T-helper 9 cell (primary cell): ENCODE results near the gene NUDCD3.
"Not testable (repeated sequence)": the region's sequence is repeated elsewhere in the genome, so short reads cannot be mapped to it uniquely, and the experiment has no call there.

Experiments
- DNase-seq: peaks from one replicate; pipeline ENCODE4 v3.0.0-alpha.2; 2020

NUDCD3 gene

GRCh38 chr7:44441079-44441478 is 49.4 kb downstream of the NUDCD3 start:
- no peak for DNase-seq

DNA sequence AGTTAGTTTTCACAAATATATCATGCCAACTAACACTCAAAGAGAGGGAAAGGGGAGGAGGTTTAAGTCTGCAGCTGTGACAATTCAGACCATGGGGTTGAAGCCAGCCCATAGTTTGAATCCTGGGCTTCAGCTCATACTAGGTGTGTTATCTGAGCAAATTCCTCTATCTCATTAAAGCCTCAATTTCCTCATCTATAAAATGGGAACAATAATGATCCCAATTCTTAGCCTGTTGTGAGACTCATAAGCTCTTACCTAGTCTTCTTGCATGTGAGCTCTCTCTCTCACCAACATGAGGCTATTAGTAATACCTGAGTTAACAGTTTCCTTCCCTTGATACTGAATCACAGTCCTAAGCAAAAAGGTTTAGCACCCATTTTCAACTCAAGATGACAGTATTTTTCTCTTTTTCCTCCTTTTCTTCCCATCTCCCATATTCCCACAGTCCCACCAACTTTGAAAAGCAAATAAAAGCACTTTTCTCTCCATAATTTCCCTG is 49.8 kb downstream of the NUDCD3 start:
- no peak for DNase-seq

DNA sequence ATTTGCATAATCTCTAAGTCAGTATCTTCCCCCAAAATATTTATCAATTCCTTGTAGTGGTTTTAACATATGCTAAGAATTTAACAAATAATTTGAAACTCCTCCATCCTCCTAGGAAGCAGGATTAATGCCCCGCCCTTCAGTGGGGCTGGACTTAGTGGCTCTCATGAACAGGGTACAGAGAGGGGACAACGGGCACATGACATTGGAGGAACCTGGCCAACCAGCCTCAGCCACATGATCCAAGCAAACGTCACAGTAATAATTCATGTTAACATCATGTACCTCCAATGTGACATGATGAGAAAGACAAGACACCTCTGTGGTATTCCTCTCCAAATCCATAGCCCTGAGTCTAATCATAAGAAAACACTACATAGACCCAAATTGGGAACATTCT is 50.5 kb downstream of the NUDCD3 start:
- no peak for DNase-seq

- DNase-seq = no peak
These were observed 51.6 kb downstream of the NUDCD3 start for GRCh38 chr7:44438816-44439215.

GRCh38 chr7:44434201-44434600 is 56.3 kb downstream of the NUDCD3 start:
- no peak for DNase-seq

GRCh38 chr7:44433255-44434022 is 57.0 kb downstream of the NUDCD3 start:
- no peak for DNase-seq

DNA sequence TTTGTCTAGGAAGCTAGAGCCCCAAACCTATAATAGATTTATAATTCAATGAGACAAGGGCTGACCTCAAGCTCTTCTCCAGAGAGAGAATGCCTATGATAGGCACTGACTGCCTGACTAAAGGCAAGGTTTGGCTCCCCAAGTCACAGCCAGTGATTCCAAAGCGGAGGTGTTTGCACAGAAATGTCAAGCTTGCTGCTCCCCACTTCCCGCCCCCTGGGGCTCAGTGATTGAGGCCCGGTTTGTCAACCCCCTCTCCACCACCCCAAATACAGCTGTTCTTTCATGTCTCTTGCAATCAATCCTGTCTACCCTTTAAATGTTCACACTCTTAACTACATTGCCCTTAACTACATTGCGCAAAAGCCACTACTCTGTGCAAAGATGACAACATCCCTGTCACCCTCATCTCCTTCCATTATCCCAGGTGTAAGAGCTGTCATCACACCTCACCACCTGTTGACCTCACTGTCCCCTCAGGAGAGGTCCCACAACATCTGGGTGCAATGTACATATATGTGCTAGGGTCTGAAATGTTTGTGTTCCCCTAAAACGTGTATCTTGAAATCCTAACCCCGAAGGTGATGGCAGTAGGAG is 58.0 kb downstream of the NUDCD3 start:
- no peak for DNase-seq

DNA sequence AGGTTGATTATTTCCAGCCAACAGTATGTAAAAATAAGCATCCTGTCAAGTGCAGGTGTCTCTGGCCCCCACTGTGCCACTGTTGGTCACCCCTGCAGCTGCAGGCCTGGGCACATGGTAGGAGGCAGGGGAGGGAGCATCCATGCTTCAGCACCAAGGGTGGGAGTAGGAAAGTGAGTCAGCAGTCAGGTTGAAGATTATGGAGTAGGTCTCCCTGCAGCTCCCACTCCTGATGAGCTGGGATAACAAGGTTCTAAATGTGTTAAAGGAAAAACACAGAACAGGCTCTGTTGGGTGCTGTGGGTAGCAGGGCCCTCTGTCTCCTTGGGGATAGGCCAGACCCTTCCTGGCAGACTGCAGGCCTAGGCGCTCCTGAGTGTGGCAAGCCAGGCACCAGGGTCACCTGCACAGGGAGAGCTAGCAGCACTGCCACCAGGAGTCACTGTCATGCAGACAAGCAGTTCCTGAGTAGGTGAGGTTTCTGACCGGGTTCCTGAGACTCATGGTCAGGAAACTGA is 59.3 kb downstream of the NUDCD3 start:
- no peak for DNase-seq

DNA sequence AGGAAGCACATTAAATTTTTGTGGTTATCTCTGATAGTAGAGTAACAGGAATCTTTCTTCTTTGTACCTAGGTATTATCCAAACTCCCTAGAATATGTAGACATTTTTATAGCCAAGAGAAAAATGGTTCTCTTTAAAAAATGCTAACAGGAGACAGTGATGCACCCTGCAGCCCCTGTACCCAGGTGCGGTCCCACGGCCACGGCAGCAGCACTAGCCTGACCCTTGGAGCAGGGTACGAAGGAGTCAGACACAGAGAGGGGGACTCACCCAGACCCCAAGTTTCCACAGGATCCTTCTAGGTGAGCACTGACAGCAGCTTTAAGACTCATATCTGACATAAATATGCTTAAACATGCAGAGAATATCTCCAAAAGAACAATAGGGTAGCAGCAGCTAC is 60.4 kb downstream of the NUDCD3 start:
- DNase-seq = no peak

GRCh38 chr7:44424762-44425161 is 65.7 kb downstream of the NUDCD3 start:
- not testable (repeated sequence) for DNase-seq

- DNase-seq = no peak
These were observed 73.5 kb downstream of the NUDCD3 start for GRCh38 chr7:44416941-44417340.

DNA sequence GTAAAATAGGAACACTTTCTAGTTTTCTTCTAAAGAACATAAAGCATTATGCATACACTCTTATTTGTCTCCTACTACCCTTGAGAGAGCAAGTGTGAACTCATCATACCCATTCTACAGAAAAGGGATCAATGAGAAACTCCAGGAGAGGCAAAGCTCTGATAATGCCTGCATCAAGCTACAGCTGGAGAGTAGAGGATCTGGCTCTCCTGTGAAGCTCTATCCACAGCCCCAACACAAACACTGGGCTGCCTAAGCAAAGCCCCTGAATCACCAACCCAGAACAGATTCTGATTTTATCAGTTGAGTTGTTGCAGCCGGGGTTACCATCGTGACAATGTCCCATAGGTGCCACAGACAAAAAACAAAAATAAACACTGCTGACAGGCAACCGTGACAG is 74.9 kb downstream of the NUDCD3 start:
- no peak for DNase-seq

DNA sequence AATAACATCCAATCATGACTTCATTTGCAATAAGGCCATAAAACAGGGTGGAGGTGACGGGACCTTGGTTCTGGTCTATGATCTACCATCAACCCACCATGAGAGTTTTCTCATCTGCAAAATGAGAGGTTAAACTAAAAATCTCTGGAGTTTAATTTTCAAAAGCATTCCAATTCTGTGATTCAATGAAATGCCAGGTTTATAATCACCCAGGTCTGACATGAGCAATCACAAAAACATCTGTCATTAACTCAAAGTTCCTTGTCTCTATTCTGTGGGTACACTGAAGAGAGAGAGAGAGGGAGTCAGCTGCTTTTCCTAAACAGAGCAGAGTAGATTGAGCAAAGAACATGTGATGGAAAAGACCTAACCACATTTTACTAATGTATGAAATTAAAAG is 75.4 kb downstream of the NUDCD3 start:
- no peak for DNase-seq

DNA sequence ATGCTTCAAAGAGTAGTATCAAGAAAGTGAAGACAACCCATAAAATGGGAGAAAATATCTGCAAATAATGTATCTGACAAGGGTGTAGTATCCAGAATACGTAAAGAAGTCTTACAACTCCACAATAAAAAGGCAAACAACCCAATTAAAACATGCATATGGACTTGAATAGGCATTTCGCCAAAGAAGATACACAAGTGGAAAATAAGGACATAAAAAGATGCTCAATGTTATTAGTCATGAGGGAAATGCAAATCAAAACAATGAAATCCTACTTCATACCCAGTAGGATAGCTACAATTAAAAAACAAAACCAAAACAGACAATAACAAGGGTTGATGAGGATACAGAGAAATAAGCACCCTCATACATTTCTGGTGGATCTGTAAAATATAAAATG is 79.2 kb downstream of the NUDCD3 start:
- no peak for DNase-seq

GRCh38 chr7:44408596-44408995 is 81.9 kb downstream of the NUDCD3 start:
- DNase-seq = no peak

DNA sequence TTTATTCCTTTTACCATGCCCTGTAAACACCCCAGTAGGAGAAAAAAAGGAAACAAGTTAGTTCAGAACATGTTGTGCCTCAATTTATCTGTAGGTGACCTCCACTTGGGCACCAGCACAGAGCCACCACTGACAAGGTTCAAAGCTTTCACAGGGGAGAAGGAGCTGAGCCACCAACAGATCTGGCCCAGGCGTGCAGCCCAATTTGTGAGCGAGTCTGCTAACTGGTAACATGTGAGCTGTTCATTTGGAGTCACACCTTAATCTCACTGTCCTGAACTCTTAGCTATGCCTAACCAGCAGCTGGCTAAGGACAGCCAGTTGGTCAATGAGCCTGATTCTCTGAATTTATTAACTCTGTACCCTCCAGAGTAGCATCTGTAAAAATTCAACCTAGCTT is 86.7 kb downstream of the NUDCD3 start:
- DNase-seq = no peak

- no peak for DNase-seq
These were observed 87.2 kb downstream of the NUDCD3 start for GRCh38 chr7:44403176-44403759.

- no peak for DNase-seq
These were observed 87.9 kb downstream of the NUDCD3 start for GRCh38 chr7:44402401-44403060.

- no peak for DNase-seq
These were observed 88.8 kb downstream of the NUDCD3 start for GRCh38 chr7:44401692-44402091.

DNA sequence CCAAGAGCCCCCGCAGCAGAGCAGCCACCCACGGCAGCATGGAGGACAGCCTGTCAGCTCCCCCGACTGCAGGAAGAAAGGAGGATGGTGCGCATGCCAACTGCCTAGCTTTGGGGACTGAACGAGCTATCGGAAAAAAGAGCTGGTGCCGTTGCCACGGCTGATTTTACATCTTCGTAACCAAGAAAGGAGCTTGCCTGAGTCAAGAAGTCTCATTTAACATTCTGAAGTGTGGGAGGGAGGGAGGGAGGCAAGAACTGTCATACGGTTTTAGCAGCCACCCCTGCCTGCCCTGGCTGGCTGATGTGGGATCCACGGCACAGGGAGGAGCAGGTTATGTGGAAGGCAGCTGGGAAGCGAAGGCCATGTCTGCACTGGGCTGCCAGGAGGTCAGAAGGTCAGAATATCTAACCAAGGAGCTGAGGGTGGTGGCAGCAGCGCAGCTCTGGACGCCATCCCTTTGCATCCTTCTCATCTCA is 90.4 kb downstream of the NUDCD3 start:
- DNase-seq = no peak

DNA sequence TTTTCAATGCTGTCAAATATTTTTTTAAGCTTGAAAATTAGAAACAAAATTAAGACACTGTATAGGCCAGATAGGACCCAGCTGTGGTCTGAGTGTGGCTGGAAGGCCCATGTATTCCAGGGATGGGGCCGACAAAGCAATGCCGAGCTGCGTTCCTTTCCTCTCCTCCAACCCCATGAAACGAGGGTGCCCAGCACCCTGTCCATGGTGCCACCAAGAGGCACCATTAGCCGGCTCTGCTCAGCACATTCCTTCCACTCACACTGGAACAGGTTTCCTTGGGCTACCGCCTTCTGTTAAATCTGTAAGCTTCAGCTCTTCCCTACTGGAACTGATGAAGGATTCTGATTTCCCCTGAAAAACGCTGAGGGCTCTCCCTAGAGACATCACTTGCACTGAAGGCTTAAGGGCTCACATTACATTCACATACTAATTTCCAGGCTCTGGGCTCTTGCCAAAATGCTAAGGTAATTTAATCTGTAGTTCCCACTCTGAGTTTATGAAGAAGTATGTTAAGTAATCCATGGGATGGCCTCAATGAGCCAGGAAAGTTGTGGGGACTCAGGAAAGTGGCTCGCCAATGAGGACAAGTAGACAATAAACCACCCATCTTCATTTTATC is 91.4 kb downstream of the NUDCD3 start:
- DNase-seq = no peak

GRCh38 chr7:44398511-44398911 is 91.9 kb downstream of the NUDCD3 start:
- DNase-seq = no peak
